Activated gamma-delta T cell (primary cell): ENCODE data around the gene RUNDC3A.

Source experiments
- DNase-seq: peaks from one replicate; lab custom pipeline; 2025; lab: John Stamatoyannopoulos, UW

The RUNDC3A gene

GRCh38 chr17:44283344-44284023 is 24.9 kb upstream of the RUNDC3A start:
- DNase-seq = no peak

- no peak for DNase-seq
Measured at GRCh38 chr17:44284024-44284400, 24.4 kb upstream of the RUNDC3A start.

DNA sequence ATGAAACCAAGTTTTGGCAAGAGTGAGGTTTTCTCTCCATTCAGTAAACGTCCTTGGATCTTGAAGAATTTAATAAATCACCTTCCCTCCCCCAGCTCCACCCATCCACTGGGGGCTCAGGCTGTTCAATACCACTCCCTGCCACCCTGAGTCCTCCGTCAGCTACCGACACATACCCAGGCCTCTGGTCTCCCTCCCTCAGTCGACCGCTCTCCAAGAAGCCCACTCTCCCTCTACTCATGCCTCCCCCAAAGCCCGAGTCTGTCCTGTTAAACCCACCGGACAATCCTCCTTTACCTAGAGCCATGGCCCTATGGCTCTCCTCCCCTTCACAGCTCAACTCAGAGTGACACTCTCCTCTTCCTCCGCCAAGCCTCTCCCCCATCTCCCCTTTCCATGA is 20.8 kb upstream of the RUNDC3A start:
- no peak for DNase-seq

GRCh38 chr17:44293509-44294226 is 14.7 kb upstream of the RUNDC3A start:
- no peak for DNase-seq

DNA sequence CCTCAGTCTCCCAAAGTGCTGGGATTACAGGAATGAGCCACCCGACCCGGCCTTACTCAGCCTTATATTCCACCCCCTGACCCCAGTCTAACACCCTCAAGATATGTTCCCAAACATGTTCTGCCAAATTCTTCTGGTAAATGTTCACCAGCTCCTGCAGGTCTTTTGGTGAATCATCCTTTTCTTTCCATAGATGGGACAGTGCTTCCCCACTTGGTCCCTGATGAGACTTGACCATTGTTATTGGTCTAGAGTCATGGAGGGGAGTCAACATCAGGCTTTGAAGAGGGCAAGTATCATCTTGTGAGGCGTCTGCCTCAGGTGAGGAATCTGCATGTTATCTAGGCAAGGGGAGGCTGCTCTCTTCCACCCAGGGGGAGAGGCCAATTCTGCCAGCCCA is 10.4 kb upstream of the RUNDC3A start:
- DNase-seq = no peak

DNA sequence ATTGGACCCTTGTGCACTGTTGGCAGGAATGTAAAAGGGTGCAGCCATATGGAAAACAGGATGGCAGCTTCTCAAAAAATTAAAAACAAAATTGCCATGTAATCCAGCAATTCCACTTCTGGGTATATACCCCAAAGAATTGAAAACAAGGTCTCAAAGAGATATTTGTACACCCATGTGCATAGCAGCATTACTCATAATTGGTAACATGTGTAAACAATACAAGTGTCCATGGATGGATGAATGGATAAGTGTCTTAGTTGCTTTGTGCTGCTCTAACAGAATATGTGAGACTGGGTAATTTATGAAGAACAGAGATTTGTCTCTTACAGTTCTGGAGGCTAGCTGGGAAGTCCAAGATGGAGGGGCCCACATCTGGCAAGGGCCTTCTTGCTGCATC is 3.8 kb upstream of the RUNDC3A start:
- DNase-seq = no peak

DNA sequence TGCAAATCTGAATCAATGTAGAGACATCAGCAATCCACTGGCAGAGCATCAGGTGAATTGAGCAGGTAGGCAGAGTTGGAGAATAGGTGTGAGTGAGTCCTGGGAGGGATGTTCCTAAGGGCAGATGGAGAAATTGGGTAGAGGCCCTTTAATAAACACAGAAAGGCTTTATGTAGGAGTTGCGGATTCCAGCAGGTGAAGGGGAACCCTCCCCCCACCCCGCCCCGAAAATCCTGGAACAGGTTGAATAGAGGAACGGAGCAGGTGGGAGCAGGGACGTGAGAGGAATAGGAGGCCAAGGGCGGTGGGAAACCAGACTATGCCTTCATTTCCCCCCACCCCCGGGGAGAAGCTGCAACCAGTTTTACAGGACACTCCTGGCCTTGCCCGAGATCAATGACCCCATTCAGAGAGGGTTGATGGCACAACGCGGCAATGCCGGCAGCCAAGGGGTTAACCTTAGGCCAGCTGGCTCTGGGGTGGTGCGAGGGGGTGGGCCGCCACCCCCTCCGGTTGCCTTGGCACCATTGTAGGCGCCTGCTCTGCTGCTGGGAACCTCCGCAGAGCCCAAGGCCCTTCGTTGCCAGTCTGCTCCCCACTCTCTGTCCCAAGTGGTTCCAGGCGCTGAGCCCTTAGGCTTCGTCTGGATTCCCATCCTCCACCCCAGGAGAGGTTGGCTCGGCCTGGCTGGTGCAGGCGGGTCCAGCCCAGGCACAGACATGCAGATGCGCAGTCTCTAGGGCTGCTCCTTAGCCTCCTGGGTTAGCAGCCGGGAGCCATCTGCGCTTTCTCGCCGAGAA is 814 bp upstream of the RUNDC3A start:
- DNase-seq = no peak

DNA sequence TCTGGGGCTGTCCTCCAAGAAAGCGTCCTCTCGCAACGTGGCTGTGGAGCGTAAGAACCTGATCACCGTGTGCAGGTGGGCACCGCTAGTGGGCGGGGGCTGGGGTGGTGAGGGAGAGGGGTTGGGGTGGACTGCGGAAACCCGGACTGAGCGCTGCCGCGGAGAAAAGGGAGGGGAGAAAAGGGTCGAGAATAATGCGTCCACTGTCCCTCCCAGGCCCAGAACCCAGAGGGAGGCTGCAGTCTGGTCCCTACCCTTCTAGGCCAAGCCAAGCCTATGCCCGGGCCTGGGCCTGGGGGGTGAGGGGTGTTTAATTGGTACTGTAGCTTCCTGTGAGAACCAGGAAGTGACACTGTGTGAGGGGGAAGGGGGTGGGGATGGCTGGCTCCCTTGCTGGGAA is 464 bp downstream of the RUNDC3A start:
- no peak for DNase-seq

DNA sequence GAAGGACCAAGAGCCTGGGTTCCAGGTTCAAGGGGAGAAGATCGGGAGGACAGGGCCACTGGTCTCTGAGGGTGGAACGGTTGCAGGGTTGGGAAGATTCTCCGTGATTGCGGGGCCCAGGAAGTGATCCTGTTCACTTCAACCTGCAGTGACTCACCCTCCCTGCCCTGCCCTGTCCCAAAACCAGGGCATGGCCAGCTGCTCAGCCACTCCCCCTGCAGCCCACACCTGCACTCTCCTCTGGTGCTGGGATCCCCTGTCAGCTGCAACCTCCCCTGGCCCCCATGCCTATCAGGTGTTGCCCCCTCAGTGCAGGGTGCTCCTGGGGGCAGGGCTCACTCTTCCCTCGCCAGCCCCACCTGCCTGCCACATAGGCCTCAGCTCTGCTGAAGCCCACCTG is 1.1 kb downstream of the RUNDC3A start:
- no peak for DNase-seq

- no peak for DNase-seq
Measured at GRCh38 chr17:44310188-44310587, 1.8 kb downstream of the RUNDC3A start.

- DNase-seq = no peak
Measured at GRCh38 chr17:44310609-44311376, 2.4 kb downstream of the RUNDC3A start.

- DNase-seq = no peak
Measured at GRCh38 chr17:44311562-44312181, 3.3 kb downstream of the RUNDC3A start.

GRCh38 chr17:44312396-44313104 is 4.1 kb downstream of the RUNDC3A start:
- DNase-seq = no peak

DNA sequence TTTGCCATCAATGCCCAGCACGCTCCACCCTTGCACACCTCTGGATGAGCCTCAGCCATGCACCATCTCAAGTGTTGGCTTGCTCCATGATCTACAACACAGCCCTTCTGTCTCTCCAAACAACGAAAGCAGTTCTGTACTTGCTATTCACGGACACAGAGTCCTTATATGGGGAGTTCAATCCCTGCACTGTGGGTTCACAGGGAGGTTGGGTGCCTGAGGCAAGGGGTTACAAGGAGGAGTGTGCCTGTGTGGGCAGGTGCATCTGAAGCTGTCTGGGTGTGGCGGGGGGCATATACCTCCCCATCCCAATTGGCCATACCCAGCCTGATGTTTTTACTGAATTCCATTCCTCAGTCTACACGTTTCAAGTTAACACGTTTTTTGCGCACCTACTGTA is 5.6 kb downstream of the RUNDC3A start:
- no peak for DNase-seq

- no peak for DNase-seq
Measured at GRCh38 chr17:44314524-44314868, 6.1 kb downstream of the RUNDC3A start.

- DNase-seq = no peak
Measured at GRCh38 chr17:44314869-44315661, 6.7 kb downstream of the RUNDC3A start.

DNA sequence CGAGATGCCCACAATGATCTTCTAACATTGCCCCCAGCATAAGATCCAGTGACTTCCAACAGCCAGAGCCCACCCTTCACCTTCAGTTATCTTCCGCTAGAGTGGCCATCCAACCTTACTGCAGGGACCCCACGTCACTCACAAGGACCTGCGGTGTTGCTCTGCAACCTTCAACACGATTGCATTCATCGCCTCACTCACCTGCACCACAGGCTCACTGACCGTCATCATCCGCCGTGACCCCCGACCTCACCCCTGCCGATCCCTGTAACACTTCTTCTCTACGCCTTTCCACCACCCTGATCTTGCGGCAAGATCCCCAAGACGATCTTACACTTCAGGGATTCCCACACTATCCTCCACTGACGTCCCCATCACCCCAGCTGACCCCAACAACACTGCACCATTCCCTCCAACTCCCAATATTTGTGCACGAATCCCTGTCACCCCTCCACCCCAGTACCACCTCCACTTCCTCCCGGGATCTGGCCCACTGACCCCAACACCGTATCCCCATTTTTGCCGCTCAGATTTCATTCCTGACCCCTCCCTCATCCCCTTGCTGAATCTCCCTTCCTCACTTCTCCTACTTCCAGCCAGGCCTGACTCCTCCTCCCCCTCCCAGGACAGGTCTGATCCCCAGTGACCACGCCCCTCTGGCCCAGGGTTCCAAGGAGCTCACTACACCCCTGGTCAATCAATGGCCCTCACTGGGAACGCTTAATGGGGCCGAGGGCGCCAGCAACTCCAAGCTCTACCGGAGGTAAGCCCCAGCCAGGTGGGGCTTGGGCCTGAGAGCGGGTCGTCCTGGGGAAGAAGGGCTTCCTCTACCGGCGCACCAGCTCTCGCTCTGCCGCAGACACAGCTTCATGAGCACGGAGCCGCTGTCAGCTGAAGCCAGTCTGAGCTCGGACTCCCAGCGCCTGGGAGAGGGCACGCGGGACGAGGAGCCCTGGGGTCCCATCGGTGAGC is 7.6 kb downstream of the RUNDC3A start:
- DNase-seq = no peak

DNA sequence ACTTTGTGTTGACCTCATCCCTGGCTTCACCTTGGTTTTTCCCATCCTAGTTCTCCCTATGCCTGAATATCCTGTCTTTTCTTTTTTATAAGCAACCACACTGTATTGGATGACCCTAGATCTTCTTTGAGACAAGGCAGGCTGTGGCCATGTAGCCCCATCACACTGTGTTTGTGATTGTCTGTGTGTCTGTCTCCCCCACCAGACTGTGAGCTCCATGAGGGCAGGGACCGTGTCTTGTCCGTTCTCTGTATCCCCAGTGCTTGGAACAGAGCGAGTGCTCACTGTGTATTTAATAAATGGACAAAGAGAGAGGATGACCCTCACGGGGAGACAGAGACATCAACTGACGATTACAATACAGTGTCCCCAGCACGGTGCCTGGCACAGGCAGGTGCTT is 9.1 kb downstream of the RUNDC3A start:
- no peak for DNase-seq
